Activated CD8-positive, alpha-beta T cell treated with anti-CD3 and anti-CD28 coated beads for 36 hours (primary cell): ENCODE data around the gene PRKCE. TPM values are rescaled to one million over a fixed set of nuclear protein-coding genes. Genes with fewer than 3 reads are reported as not detected.

ENCODE experiments used
- ATAC-seq: fragments of 200-7000 bp; cut with Tn5 transposase; one replicate; pipeline ENCODE4 v1.10.0; 2021; ENCODE audit warnings: mild to moderate bottlenecking, moderate library complexity
- CTCF ChIA-PET: fragments of 350-600 bp; sonication (Branson Sonifier 250); formaldehyde crosslinking; loops from one replicate; lab custom pipeline; 2021; ENCODE audit warnings: antibody characterized with exemption; lab: Charles Lee
- POLR2A ChIA-PET: fragments of 350-600 bp; sonication (Branson Sonifier 250); formaldehyde crosslinking; loops from one replicate; lab custom pipeline; 2021; ENCODE audit warnings: antibody characterized with exemption; lab: Charles Lee
- DNase-seq: peaks from one replicate; pipeline ENCODE4 v3.0.0-alpha.2; 2020
- H3K27ac Mint-ChIP-seq: one replicate; pipeline ENCODE4 v1.8.0; 2021; ENCODE audit warnings: mild to moderate bottlenecking, mixed read lengths
- H3K27me3 Mint-ChIP-seq: one replicate; pipeline ENCODE4 v1.8.0; 2021; ENCODE audit warnings: mixed read lengths
- H3K36me3 Mint-ChIP-seq: one replicate; pipeline ENCODE4 v1.8.0; 2021; ENCODE audit warnings: low read depth, mixed read lengths
- H3K4me1 Mint-ChIP-seq: one replicate; pipeline ENCODE4 v1.8.0; 2021; ENCODE audit warnings: low read depth, mixed read lengths
- H3K4me3 Mint-ChIP-seq: one replicate; pipeline ENCODE4 v1.8.0; 2021; ENCODE audit warnings: mild to moderate bottlenecking, moderate library complexity, mixed read lengths
- H3K9me3 Mint-ChIP-seq: one replicate; pipeline ENCODE4 v1.8.0; 2021; ENCODE audit warnings: mixed read lengths
- CTCF ChIP-seq: fragments of 200-600 bp; IDR thresholded peaks from one replicate; pipeline ENCODE4 v1.8.0; 2022; ENCODE audit warnings: antibody characterized with exemption, mild to moderate bottlenecking
- intact Hi-C: fragments of 100-400 bp; cut with micrococcal nuclease; formaldehyde crosslinking; loops from one replicate; pipeline ENCODE4 v1.10.0; 2022
- total RNA-seq, 2 experiments: library from RNA; stranded (reverse); gene quantifications; one replicate each; pipeline ENCODE4 v1.2.3, GENCODE V29; 2021

The PRKCE gene
- total RNA-seq, 2 experiments from 2014 or later = 11.5 to 11.9 TPM

- Mint-ChIP-seq H3K27ac (no peak overlapping the region), H3K4me1 (peaks cover 3% of the 10 kb centered on the region), H3K27me3 (no peaks in the 10 kb centered on the region), H3K4me3 (no peak overlapping the region), H3K9me3 (no peaks in the 10 kb centered on the region), H3K36me3 (no peaks in the 10 kb centered on the region)
- CTCF ChIA-PET = interaction anchor here (0.7 to 3.4 kb wide), 14 partner anchors 11 to 309 kb away, joined by 3 to 19 read pairs (median 3); no protein-coding TSS in a partner anchor
- DNase-seq (peak; percentile 71), ATAC-seq (peak; percentile 87)
- POLR2A ChIA-PET = no interaction called here
- TF ChIP-seq CTCF = peak; percentile 51
- intact Hi-C loops = loop anchor here (5.0 to 10.0 kb wide), 2 partner anchors 161 to 294 kb away; no protein-coding TSS in a partner anchor
Measured at GRCh38 chr2:45935791-45936622, 284.5 kb downstream of the PRKCE start.

GRCh38 chr2:45936623-45936979 lies 285.1 kb downstream of the PRKCE start:
- CTCF ChIA-PET = interaction anchor here (0.9 to 3.4 kb wide), 6 partner anchors 18 to 309 kb away, joined by 3 to 19 read pairs (median 5); no protein-coding TSS in a partner anchor
- H3K27me3 Mint-ChIP-seq = no peaks in the 10 kb centered on the region
- ATAC-seq = no peak
- H3K4me1 Mint-ChIP-seq = peaks cover 3% of the 10 kb centered on the region
- DNase-seq = no peak
- POLR2A ChIA-PET = no interaction called here
- H3K4me3 Mint-ChIP-seq = no peak overlapping the region
- intact Hi-C loops = loop anchor here (5.0 to 10.0 kb wide), 2 partner anchors 162 to 294 kb away; no protein-coding TSS in a partner anchor
- no peak for TF ChIP-seq CTCF
- H3K36me3 Mint-ChIP-seq = no peaks in the 10 kb centered on the region
- H3K27ac Mint-ChIP-seq = no peak overlapping the region
- H3K9me3 Mint-ChIP-seq = no peaks in the 10 kb centered on the region

GRCh38 chr2:45937990-45938389 lies 286.5 kb downstream of the PRKCE start:
- no peak for TF ChIP-seq CTCF
- no peaks in the 10 kb centered on the region for H3K9me3 Mint-ChIP-seq
- ATAC-seq (no peak), DNase-seq (no peak)
- intact Hi-C loops = loop anchor here (5.0 to 10.0 kb wide), 2 partner anchors 163 to 296 kb away; no protein-coding TSS in a partner anchor
- no peak overlapping the region for H3K4me3 Mint-ChIP-seq
- peaks cover 3% of the 10 kb centered on the region for H3K4me1 Mint-ChIP-seq
- H3K27ac Mint-ChIP-seq = no peak overlapping the region
- ChIA-PET CTCF (no interaction called here), POLR2A (no interaction called here)
- H3K36me3 Mint-ChIP-seq = no peaks in the 10 kb centered on the region
- H3K27me3 Mint-ChIP-seq = no peaks in the 10 kb centered on the region

- ChIA-PET CTCF (no interaction called here), POLR2A (no interaction called here)
- no peak for ATAC-seq
- Mint-ChIP-seq H3K36me3 (no peaks in the 10 kb centered on the region), H3K4me1 (peaks cover 3% of the 10 kb centered on the region), H3K27ac (no peak overlapping the region), H3K27me3 (no peaks in the 10 kb centered on the region), H3K9me3 (no peaks in the 10 kb centered on the region), H3K4me3 (no peak overlapping the region)
- TF ChIP-seq CTCF = no peak
- intact Hi-C loops = loop anchor here (5.0 to 10.0 kb wide), 2 partner anchors 164 to 297 kb away; no protein-coding TSS in a partner anchor
- DNase-seq = no peak
Measured at GRCh38 chr2:45938649-45939511, 287.4 kb downstream of the PRKCE start.
